Upper lobe of left lung (tissue), 6 donors: ENCODE measurements around the gene MAN2A1. TPM values are rescaled to one million over a fixed set of nuclear protein-coding genes. Genes with fewer than 3 reads are reported as not detected.

Source experiments
- ATAC-seq, 2 donors: fragments of 200-7000 bp; cut with Tn5 transposase; one replicate each; pipeline ENCODE4 v1.9.1; 2022; ENCODE audit warnings: mild to moderate bottlenecking in 2 of 2, moderate library complexity in 2 of 2; ENCODE audit not compliant: low FRiP score in 2 of 2
- DNase-seq, 2 donors: peaks; one replicate each; pipeline ENCODE4 v3.0.0-alpha.2; 2019 to 2020
- H3K27ac ChIP-seq, 4 donors: fragments of 200-600 bp; sonication (generic); one replicate each; pipeline ENCODE4 v1.5.1; 2016 to 2019
- H3K27me3 ChIP-seq, 4 donors: fragments of 200-600 bp; sonication (generic); one replicate each; pipeline ENCODE4 v1.5.1; 2017 to 2019
- H3K36me3 ChIP-seq, 4 donors: fragments of 200-600 bp; sonication (generic); one replicate each; pipeline ENCODE4 v1.5.1; 2016 to 2019
- H3K4me1 ChIP-seq, 4 donors: fragments of 200-600 bp; sonication (generic); one replicate each; pipeline ENCODE4 v1.5.1; 2018 to 2019
- H3K4me3 ChIP-seq, 4 donors: fragments of 200-600 bp; sonication (generic); one replicate each; pipeline ENCODE4 v1.5.1; 2017 to 2019; ENCODE audit warnings: mild to moderate bottlenecking in 2 of 4, moderate library complexity in 1 of 4
- H3K9me3 ChIP-seq, 4 donors: fragments of 200-600 bp; sonication (generic); one replicate each; pipeline ENCODE4 v1.5.1; 2018 to 2019
- CTCF ChIP-seq, 6 experiments: fragments of 450-650 bp in 4 of 6; fragments of 200-600 bp in 2 of 6; sonication (generic) in 2 of 6; IDR thresholded peaks; one replicate each; pipeline ENCODE4 v1.5.1; 2016 to 2019; ENCODE audit warnings: antibody characterized with exemption in 6 of 6
- EP300 ChIP-seq, 4 donors: sonication (generic); formaldehyde crosslinking; IDR thresholded peaks; one replicate each; pipeline ENCODE4 v1.5.1; 2017; ENCODE audit warnings: antibody characterized with exemption in 4 of 4, control low read depth in 2 of 4
- POLR2A ChIP-seq, 4 donors: fragments of 450-650 bp; IDR thresholded peaks; one replicate each; pipeline ENCODE4 v1.5.1; 2016 to 2017; ENCODE audit warnings: antibody characterized with exemption in 4 of 4, mild to moderate bottlenecking in 2 of 4
- POLR2AphosphoS5 ChIP-seq, 2 donors: sonication (generic); formaldehyde crosslinking; IDR thresholded peaks; one replicate each; pipeline ENCODE4 v1.5.1; 2017; ENCODE audit warnings: antibody characterized with exemption in 2 of 2
- WGBS, 2 donors: methylation state at CpG; one replicate each; pipeline ENCODE4 v1.1.5; 2017 to 2018; 5-methylcytosine and 5-hydroxymethylcytosine counted together
- total RNA-seq, 6 donors: library from RNA; depleted of rRNA in 4 of 6; stranded (reverse); fragments of >200 nt in 4 of 6; gene quantifications; one replicate each; pipeline versions ENCODE4 v1.1.0 to v1.2.1, GENCODE V29; 2016 to 2021
- donor health status: DM: no; HTN: no; CAD: no; lungs with moderate emphysema.
- donor health status: DM: no; HTN: yes; CAD: no; lungs with severe emphysema.

Gene MAN2A1
- total RNA-seq, 6 donors from 2014 or later = 23.0 to 48.2 (median 40.0) TPM

- no peaks in the 10 kb centered on the region for H3K27me3 ChIP-seq
- no peak overlapping the region for H3K27ac ChIP-seq
- ATAC-seq = no peak
- no peaks in the 10 kb centered on the region for H3K9me3 ChIP-seq
- 84 to 97% methylated on average over 2 of the region's 2 CpGs for WGBS, 2 donors
- no peak for DNase-seq
- TF ChIP-seq EP300 (IDR thresholded peaks at IDR 0.05) = no peak
- no peak for TF ChIP-seq CTCF (IDR thresholded peaks at IDR 0.05)
- no peak for TF ChIP-seq POLR2AphosphoS5 (IDR thresholded peaks at IDR 0.05)
- TF ChIP-seq POLR2A (IDR thresholded peaks at IDR 0.05) = no peak
- no peaks in the 10 kb centered on the region for H3K4me1 ChIP-seq
- H3K36me3 ChIP-seq = no peaks in the 10 kb centered on the region
- no peak overlapping the region for H3K4me3 ChIP-seq
Observed at GRCh38 chr5:109671136-109671535, 18.6 kb upstream of the MAN2A1 start.

GRCh38 chr5:109674596-109674995 is 15.1 kb upstream of the MAN2A1 start:
- DNase-seq (no peak), ATAC-seq (no peak)

DNA sequence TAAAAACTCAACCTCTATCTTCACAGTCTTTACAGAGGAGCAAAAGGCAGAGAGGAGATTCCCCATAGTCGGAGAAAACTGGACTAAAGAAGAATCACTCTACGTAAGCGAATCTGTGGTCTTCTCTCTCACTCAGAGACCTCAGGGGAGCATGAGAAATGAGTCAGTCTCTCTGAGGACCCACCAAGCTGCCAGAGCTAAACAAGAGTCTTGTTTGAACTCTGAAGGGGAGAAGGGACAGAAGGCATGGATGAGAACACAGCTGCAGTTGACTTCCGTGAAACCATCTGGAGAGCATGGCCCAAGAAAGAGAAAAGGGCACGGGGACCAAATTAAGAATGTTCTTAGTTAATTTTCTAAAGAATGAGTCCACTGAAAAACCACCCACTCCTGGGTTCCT is 12.8 kb upstream of the MAN2A1 start:
- ATAC-seq (no peak), DNase-seq (no peak)
- H3K4me1 ChIP-seq = no peaks in the 10 kb centered on the region
- TF ChIP-seq EP300 (IDR thresholded peaks at IDR 0.05) (no peak), POLR2AphosphoS5 (IDR thresholded peaks at IDR 0.05) (no peak), POLR2A (IDR thresholded peaks at IDR 0.05) (no peak), CTCF (IDR thresholded peaks at IDR 0.05) (no peak)
- WGBS, 2 donors = 92 to 97% methylated on average over 5 of the region's 5 CpGs
- H3K9me3 ChIP-seq = no peaks in the 10 kb centered on the region
- no peaks in the 10 kb centered on the region for H3K36me3 ChIP-seq
- H3K27ac ChIP-seq = no peak overlapping the region
- no peak overlapping the region for H3K4me3 ChIP-seq
- H3K27me3 ChIP-seq = no peaks in the 10 kb centered on the region

More at GRCh38 chr5:109674596-109674995, 15.1 kb upstream of the MAN2A1 start:
- WGBS, 2 donors = 83 to 98% methylated on average over 4 of the region's 4 CpGs
- H3K4me1 ChIP-seq = no peaks in the 10 kb centered on the region
- no peak overlapping the region for H3K4me3 ChIP-seq
- H3K9me3 ChIP-seq = no peaks in the 10 kb centered on the region
- H3K27me3 ChIP-seq = no peaks in the 10 kb centered on the region
- no peaks in the 10 kb centered on the region for H3K36me3 ChIP-seq
- no peak overlapping the region for H3K27ac ChIP-seq
- no peak for TF ChIP-seq CTCF (IDR thresholded peaks at IDR 0.05)
- TF ChIP-seq EP300 (IDR thresholded peaks at IDR 0.05) = no peak
- no peak for TF ChIP-seq POLR2AphosphoS5 (IDR thresholded peaks at IDR 0.05)
- TF ChIP-seq POLR2A (IDR thresholded peaks at IDR 0.05) = no peak

DNA sequence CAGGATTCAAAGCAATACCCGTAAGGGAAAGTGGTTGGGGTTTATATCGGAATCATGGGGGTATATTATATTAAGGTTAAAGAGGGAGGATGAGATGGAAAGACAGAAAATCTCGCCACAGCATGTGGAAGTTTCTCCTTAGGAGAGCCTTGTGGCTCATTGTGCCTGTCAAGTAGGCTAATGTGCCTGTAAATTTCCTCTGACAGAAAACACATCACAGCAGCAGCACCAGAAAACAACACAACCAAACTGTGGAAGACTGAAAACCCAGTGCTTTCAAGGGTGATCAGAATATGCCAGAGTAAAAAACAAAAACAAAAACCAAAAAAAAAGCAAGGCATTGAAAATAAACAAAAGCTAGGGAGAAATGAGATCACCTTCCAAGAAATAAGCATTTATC is 11.3 kb upstream of the MAN2A1 start:
- Histone ChIP-seq H3K27ac (no peak overlapping the region), H3K27me3 (no peaks in the 10 kb centered on the region), H3K9me3 (no peaks in the 10 kb centered on the region), H3K36me3 (no peaks in the 10 kb centered on the region), H3K4me3 (no peak overlapping the region), H3K4me1 (no peaks in the 10 kb centered on the region)
- DNase-seq = no peak
- TF ChIP-seq POLR2A (IDR thresholded peaks at IDR 0.05) (no peak), POLR2AphosphoS5 (IDR thresholded peaks at IDR 0.05) (no peak), CTCF (IDR thresholded peaks at IDR 0.05) (no peak), EP300 (IDR thresholded peaks at IDR 0.05) (no peak)
- no peak for ATAC-seq
- WGBS, 2 donors = 88 to 91% methylated on average over 3 of the region's 3 CpGs

GRCh38 chr5:109681763-109682162 is 8.0 kb upstream of the MAN2A1 start:
- Histone ChIP-seq H3K27ac (no peak overlapping the region), H3K27me3 (no peaks in the 10 kb centered on the region), H3K4me3 (no peak overlapping the region), H3K9me3 (no peaks in the 10 kb centered on the region), H3K36me3 (no peaks in the 10 kb centered on the region), H3K4me1 (no peaks in the 10 kb centered on the region)
- TF ChIP-seq POLR2AphosphoS5 (IDR thresholded peaks at IDR 0.05) (no peak), EP300 (IDR thresholded peaks at IDR 0.05) (no peak), POLR2A (IDR thresholded peaks at IDR 0.05) (no peak), CTCF (IDR thresholded peaks at IDR 0.05) (no peak)
- 94% methylated on average over 3 of the region's 3 CpGs for WGBS, 2 donors
- ATAC-seq (no peak), DNase-seq (no peak)
